GM21576 (cell line): ENCODE results near the gene LARP1.
"Not testable (repeated sequence)": the region's sequence is repeated elsewhere in the genome, so short reads cannot be mapped to it uniquely, and the experiment has no call there.

Source experiments
- ATAC-seq: cut with Tn5 transposase; IDR thresholded peaks from one replicate; pipeline ENCODE4 v1.9.1; 2021; ENCODE audit warnings: mild to moderate bottlenecking, moderate library complexity; ENCODE audit not compliant: unreplicated experiment

The LARP1 gene

GRCh38 chr5:154734370-154735248 lies 20.6 kb upstream of the LARP1 start:
- ATAC-seq = no peak

DNA sequence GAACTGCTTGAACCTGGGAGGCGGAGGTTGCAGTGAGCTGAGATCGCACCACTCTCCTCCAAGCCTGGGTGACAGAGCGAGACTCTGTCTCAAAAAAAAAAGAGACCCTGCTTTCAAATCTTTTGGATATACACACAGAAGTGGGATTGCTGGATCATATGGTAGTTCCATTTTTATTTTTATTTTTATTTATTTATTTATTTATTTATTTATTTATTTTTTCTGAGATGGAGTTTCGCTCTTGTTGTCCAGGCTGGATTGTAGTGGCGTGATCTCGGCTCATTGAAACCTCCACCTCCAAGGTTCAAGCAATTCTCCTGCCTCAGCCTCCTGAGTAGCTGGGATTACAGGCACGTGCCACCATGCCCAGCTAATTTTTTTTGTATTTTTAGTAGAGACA lies 19.8 kb upstream of the LARP1 start:
- ATAC-seq = not testable (repeated sequence)

GRCh38 chr5:154736372-154736771 lies 18.8 kb upstream of the LARP1 start:
- ATAC-seq = not testable (repeated sequence)

DNA sequence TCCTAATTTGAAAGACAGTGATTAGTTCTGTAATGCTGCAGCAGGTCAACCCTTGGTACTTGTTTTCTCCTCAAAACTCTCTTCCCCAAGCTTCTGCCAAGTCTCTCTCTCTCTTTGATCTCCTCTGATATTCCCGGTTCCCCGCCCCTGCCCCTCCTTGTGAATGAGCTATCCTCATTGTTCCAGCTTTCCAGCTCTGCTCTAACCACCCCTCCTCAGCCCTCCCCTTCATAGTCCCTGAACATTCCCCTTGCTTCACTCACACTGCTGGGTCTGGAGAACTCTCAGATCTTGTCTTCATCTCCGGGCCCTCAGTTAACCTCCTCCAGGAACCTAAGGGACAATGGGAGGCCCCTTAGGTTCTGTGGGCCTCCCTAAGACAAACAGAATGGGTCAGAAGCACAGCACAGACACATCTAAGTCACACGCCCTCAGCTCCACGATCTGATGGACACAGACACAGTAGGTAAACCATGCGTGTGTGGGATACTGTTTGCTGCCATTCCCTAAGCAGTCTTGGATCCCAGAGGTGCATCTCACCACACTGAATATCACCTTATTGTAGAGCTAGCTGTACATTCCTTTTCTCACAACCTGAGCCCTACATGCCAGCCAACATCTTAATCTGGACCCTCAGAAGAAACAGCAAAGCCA lies 17.4 kb upstream of the LARP1 start:
- no peak for ATAC-seq

DNA sequence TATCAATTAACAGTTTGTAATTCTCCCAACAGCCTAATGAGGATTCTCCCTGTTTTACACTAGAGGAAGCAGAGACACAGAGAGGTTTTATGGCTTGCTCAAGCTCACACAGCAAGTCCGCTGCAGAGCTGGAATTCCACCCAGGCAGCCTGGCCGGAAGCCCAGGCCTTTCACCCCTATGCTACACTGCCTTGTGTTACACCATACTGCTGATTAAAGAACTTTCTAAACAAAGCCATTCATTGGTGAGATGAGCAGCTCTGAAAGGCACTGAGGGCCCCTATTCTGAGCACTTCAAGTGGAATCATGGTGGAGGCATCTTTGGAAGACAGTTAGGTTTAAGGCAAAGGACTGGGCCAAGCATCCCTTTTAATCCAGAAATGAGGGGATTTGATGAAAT lies 14.7 kb upstream of the LARP1 start:
- ATAC-seq = no peak

- no peak for ATAC-seq
These were observed 14.2 kb upstream of the LARP1 start for GRCh38 chr5:154740957-154741356.

DNA sequence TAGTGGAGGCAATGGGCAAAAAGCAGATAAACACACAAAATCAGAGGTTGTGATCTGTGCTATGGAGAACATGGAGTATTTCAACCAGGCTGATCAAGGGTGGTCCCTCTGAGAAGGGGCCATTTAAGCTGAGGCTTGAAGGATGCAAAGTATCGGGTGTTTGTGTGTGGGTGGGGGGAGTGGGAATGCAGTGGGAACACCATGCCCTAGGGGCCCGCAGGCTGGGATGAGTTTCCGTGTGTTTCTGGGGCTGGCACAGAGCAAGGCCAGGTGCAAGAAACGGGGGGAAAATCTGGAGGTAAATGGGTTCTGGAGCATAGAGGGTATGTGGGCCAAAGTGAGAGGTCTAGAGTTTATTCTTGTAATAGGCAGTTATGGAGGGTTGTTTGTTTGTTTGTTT lies 13.8 kb upstream of the LARP1 start:
- no peak for ATAC-seq

GRCh38 chr5:154743812-154744211 lies 11.4 kb upstream of the LARP1 start:
- ATAC-seq = no peak

GRCh38 chr5:154745349-154745748 lies 9.8 kb upstream of the LARP1 start:
- no peak for ATAC-seq

- ATAC-seq = no peak
These were observed 5.7 kb upstream of the LARP1 start for GRCh38 chr5:154749491-154749890.

DNA sequence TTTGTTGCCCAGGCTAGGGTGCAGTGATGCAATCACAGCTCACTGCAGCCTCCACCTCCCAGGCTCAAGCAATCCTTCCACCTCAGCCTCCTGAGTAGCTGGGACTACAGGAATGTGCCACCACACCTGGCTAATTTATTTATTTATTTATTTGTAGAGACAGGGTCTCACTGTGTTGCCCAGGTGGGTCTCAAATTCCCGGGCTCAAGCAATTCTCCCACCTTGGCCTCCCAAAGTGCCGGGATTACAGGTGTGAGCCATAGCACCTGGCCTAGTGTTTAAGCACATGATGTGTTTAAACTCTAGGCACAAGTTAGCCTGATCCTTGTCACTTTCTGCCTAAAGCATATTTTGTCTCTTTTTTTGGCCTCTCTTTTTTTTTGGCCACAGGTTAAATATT lies 4.5 kb upstream of the LARP1 start:
- ATAC-seq = not testable (repeated sequence)

DNA sequence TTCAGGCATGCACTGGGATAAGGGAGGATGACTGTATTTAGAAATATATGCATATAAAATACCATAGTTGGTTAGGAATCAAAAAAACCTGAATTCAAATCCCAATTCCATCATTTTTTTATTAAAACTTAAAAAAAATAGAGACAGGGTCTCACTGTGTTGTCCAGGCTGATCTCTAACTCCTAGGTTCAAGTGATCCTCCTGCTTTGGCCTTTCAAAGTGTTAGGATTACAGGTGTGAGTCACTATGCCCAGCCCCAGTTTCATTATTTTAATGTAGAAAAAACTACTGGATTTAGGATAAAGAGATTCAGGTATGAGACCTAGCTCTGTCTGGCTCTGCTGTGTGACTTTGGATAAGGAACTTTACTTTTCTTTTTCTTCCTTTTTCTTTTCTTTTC lies 3.3 kb upstream of the LARP1 start:
- no peak for ATAC-seq

- no peak for ATAC-seq
These were observed 1.4 kb upstream of the LARP1 start for GRCh38 chr5:154753792-154754191.

DNA sequence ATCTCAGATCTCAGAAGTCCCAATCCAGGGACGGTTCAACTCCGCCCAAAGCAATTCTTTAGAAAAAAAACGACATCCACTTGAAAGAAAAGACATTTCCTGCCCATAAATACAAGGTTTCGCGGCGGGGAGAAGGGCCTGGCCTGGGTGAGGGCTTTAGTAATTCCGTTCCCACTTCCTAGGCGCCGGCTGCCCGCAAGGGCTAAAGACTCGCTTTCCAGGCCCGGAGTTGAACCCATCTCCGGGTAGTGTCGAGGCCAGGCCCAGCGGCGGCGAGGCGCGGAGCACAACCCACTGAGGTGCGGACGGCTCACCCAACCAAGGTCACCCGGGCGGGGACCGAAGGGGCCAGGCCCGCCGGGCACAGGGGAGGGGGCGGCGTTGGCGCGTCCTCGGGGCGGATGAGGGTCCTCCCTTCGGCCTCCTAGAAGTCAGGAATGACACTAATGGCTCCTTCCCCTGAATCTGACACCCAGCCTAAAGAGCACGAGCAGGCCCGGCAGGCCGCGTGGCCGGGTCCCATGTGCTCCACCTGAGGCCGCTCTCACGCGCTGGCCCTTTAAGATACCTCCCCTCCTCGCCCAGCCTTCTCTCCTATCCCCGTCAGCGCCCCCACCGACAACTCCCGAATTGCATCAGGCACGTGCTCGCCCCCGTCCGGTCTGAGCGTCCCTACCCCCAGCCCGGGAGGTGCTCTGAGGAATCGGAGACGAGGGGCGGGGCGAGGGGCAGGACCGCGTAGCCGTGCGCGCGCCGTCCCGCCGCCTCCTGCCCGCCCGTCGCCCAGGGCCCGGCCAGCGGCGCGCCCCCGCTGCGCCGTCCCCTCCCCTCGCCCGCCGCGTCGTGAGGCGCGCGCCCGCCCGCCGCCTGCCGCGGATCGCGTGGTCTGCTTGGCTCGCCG lies 467 bp upstream of the LARP1 start:
- ATAC-seq = peak; percentile 86

DNA sequence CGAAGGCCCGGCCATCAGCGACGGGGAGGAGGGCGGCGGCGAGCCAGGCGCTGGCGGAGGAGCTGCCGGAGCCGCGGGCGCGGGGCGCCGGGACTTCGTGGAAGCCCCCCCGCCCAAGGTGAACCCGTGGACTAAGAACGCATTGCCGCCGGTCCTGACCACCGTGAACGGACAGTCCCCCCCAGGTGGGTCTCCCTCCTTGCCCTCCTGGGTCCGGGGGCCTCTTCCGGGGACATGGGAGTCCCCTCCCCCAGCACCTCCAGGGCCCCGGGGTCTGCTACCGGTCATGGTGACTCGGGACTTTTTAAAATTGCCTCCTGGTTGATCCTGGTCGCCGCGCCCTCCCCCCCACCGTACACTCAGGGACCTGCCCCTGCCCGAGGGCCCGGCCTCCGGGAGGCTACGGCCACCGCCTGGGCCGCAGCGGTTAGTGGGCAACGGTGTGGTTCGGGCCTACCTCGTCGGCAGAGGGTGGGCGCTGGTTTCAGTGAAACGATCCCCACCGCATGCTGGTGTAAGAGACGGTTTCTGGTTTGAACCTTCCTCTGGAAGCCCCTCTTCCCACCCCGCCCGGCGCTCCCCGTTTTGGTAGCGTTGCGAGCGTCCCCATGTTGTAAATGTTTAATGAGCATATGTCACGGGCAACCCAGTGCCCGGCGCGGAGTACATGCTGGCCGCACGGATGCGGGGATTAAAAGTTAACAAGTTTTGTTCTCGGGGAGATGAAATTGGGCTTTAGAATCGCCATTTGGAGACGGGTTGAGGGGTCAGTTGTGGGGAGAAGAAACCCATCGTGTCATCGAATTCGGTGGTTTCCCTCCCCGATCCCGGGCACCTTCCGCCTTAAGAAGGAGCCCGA lies 1.1 kb downstream of the LARP1 start:
- no peak for ATAC-seq

- no peak for ATAC-seq
These were observed 2.0 kb downstream of the LARP1 start for GRCh38 chr5:154756868-154757813.

GRCh38 chr5:154757814-154758406 lies 2.7 kb downstream of the LARP1 start:
- no peak for ATAC-seq

DNA sequence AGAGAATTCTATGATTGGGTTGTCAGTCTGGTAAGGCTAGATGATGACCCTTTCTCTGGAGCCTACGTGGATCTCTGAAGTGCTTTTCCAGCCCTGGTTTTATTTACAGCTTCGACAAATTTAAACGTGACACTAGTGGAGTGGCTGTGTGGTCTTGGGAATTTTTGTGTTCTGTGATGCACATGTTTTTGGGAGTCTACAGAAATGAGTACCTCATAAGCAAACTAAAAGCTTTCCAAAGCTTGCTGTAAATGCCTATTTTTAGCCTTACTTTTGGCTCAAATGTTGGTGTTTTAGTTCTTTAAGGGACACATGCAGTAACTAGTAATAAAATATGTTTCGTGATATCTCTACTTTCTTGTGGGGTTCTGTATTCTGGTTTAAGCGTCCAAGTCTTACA lies 3.3 kb downstream of the LARP1 start:
- ATAC-seq = no peak

DNA sequence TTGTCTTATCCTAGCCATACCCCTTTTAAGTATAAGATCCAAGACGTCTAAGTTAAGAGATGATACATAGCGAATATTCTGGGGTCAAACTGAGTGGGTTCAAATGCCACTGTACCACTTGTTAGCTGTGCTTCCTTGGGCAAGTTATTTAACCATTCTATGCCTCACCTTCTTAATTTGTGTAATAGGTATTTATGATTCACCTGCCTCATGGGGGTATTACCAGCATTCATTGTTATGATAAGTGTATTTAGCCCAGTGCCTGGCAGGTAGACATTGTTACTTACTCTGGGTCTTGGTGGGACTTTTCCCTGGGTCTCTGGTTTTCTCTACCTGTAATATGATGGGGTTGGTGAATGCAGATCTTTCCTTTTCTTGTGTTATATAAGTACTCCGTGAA lies 3.8 kb downstream of the LARP1 start:
- no peak for ATAC-seq
